Ascending aorta (tissue), 2 donors: ENCODE data around the gene CAMK1D. TPM values are rescaled to one million over a fixed set of nuclear protein-coding genes. Genes with fewer than 3 reads are reported as not detected.

Experiments
- DNase-seq, 2 donors: peaks; one replicate each; pipeline ENCODE4 v3.0.0-alpha.2; 2019; ENCODE audit warnings: low spot score in 2 of 2
- H3K27ac ChIP-seq, 2 donors: fragments of 200-600 bp; sonication (generic); one replicate each; pipeline ENCODE4 v1.5.1; 2016 to 2017; ENCODE audit warnings: mild to moderate bottlenecking in 1 of 2
- H3K27me3 ChIP-seq: fragments of 200-600 bp; sonication (generic); one replicate; pipeline ENCODE4 v1.5.1; 2017
- H3K36me3 ChIP-seq, 2 donors: fragments of 200-600 bp; sonication (generic); one replicate each; pipeline ENCODE4 v1.5.1; 2016
- H3K4me1 ChIP-seq, 2 donors: fragments of 200-600 bp; sonication (generic); one replicate each; pipeline ENCODE4 v1.5.1; 2016 to 2017; ENCODE audit warnings: mild to moderate bottlenecking in 1 of 2
- H3K4me3 ChIP-seq, 2 donors: fragments of 200-600 bp; sonication (generic); one replicate each; pipeline ENCODE4 v1.5.1; 2016 to 2017; ENCODE audit warnings: mild to moderate bottlenecking in 1 of 2
- H3K9me3 ChIP-seq, 2 donors: fragments of 200-600 bp; sonication (generic); one replicate each; pipeline ENCODE4 v1.5.1; 2016
- CTCF ChIP-seq, 3 experiments: fragments of 200-600 bp in 2 of 3; fragments of 450-650 bp in 1 of 3; sonication (generic) in 2 of 3; IDR thresholded peaks; one replicate each; pipeline ENCODE4 v1.5.1; 2016 to 2019; ENCODE audit warnings: antibody characterized with exemption in 3 of 3, mild to moderate bottlenecking in 1 of 3, moderate library complexity in 1 of 3
- intact Hi-C: fragments of 100-400 bp; cut with DNase I; formaldehyde crosslinking; loops from one replicate; pipeline ENCODE4 v1.15.1; 2023
- total RNA-seq: library from RNA; depleted of rRNA; stranded (reverse); fragments of >200 nt; gene quantifications from one replicate; pipeline ENCODE4 v1.1.0, GENCODE V29; 2016

CAMK1D gene
- total RNA-seq, 1 donor from 2014 or later = 4.2 TPM

GRCh38 chr10:12622691-12623090, 273.3 kb downstream of the CAMK1D start:
- H3K36me3 ChIP-seq = no peaks in the 10 kb centered on the region
- DNase-seq = no peak
- no peak overlapping the region for H3K27ac ChIP-seq
- H3K9me3 ChIP-seq = no peaks in the 10 kb centered on the region
- no peaks in the 10 kb centered on the region for H3K4me1 ChIP-seq
- TF ChIP-seq CTCF (IDR thresholded peaks at IDR 0.05) = no peak
- intact Hi-C loops = no loop called here
- no peak overlapping the region for H3K4me3 ChIP-seq
- H3K27me3 ChIP-seq = no peaks in the 10 kb centered on the region

GRCh38 chr10:12625393-12626023, 276.2 kb downstream of the CAMK1D start:
- no peaks in the 10 kb centered on the region for H3K36me3 ChIP-seq
- TF ChIP-seq CTCF (IDR thresholded peaks at IDR 0.05) = no peak
- H3K27ac ChIP-seq = no peak overlapping the region
- no peaks in the 10 kb centered on the region for H3K27me3 ChIP-seq
- no peaks in the 10 kb centered on the region for H3K4me1 ChIP-seq
- no peak overlapping the region for H3K4me3 ChIP-seq
- DNase-seq = no peak
- H3K9me3 ChIP-seq = no peaks in the 10 kb centered on the region
- intact Hi-C loops = no loop called here

- no peak for TF ChIP-seq CTCF (IDR thresholded peaks at IDR 0.05)
- Histone ChIP-seq H3K9me3 (no peaks in the 10 kb centered on the region), H3K36me3 (no peaks in the 10 kb centered on the region), H3K27ac (no peak overlapping the region), H3K4me3 (no peak overlapping the region), H3K27me3 (no peaks in the 10 kb centered on the region), H3K4me1 (no peaks in the 10 kb centered on the region)
- DNase-seq = no peak
- intact Hi-C loops = no loop called here
Measured at GRCh38 chr10:12628153-12628552, 278.8 kb downstream of the CAMK1D start.

- Histone ChIP-seq H3K4me1 (no peaks in the 10 kb centered on the region), H3K9me3 (no peaks in the 10 kb centered on the region), H3K27ac (no peak overlapping the region), H3K36me3 (no peaks in the 10 kb centered on the region), H3K4me3 (no peak overlapping the region), H3K27me3 (no peaks in the 10 kb centered on the region)
- TF ChIP-seq CTCF (IDR thresholded peaks at IDR 0.05) = no peak
- intact Hi-C loops = no loop called here
- no peak for DNase-seq
Measured at GRCh38 chr10:12628964-12629766, 279.8 kb downstream of the CAMK1D start.

- no peak for DNase-seq
- Histone ChIP-seq H3K4me1 (no peaks in the 10 kb centered on the region), H3K36me3 (no peaks in the 10 kb centered on the region), H3K27ac (no peak overlapping the region), H3K4me3 (no peak overlapping the region), H3K27me3 (no peaks in the 10 kb centered on the region), H3K9me3 (no peaks in the 10 kb centered on the region)
- intact Hi-C loops = no loop called here
- TF ChIP-seq CTCF (IDR thresholded peaks at IDR 0.05) = no peak
Measured at GRCh38 chr10:12629767-12630165, 280.4 kb downstream of the CAMK1D start.
